GM19372 (cell line): ENCODE data around the gene ADCY7.
A peak's percentile ranks its signal among the peaks of the same experiment; 100 is the strongest.

ENCODE experiments used
- ATAC-seq: cut with Tn5 transposase; IDR thresholded peaks from one replicate; pipeline ENCODE4 v1.9.1; 2021; ENCODE audit warnings: mild to moderate bottlenecking, low read depth, moderate library complexity; ENCODE audit not compliant: unreplicated experiment

ADCY7 gene

DNA sequence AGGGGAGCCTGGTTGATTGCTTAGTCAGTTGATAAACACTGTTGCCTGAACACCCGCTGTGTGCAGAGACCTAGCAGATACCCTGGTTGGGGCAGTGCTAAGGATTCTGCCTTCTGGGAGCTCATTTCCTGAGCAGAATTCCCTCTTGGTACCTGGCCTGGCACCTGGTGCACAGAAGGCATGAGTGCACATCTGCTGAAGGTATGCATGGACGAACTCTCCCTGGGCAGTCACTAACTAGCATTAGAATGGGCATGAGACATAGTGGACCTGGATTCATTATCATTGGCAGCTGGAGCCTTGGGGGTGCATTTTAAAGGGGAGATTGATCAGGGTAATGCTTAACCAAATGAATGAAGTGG is 13.1 kb downstream of the ADCY7 start:
- ATAC-seq: no peak

DNA sequence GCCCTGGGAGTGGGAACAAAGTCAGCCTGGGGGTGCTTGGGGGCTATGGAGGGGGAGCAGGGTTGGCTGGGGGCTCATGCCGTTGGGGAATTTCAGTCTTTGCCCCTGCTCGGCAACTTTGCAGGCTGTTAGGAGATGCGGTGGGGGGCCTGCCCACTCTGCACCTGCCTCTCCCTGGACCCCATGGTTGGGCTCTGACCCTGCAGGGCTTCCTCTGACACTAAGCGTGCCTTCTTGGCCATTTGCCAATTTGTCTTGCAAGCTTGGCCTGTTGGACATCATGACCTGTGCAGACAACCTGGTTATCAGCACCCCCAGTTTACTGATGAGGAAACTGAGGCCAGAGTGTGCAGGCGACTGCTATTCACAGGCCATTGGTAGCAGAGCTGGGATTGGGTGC is 14.6 kb downstream of the ADCY7 start:
- no peak for ATAC-seq

DNA sequence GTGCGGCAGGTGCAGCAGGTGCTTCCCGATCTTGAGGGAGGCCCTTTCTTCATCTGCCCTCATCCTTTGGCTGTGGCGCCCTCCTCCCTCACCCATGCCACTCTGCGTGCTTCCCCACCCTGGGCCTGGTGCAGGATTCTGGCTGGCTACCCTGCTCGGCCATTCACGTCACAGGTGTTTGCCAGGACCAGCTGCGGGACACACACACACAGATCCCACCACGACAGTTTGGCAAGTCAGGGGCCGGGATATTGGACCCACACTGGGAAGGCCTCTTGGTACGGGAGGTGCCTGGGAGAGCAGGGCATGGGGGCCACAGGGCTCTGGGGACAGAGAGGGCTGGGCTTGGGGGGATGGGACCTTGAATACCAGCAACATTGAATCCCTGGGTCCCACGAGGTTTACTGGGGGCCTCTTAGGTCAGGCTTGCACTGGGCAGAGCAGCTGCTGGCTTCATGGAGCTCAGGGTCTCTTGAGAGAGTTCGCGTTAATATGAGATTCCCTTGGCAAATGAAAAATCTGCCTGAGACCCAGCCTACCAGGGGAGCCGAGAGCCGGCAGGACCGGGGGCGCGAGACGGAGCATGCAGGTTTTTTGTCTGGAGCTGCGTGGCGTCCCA is 15.1 kb downstream of the ADCY7 start:
- ATAC-seq: no peak

DNA sequence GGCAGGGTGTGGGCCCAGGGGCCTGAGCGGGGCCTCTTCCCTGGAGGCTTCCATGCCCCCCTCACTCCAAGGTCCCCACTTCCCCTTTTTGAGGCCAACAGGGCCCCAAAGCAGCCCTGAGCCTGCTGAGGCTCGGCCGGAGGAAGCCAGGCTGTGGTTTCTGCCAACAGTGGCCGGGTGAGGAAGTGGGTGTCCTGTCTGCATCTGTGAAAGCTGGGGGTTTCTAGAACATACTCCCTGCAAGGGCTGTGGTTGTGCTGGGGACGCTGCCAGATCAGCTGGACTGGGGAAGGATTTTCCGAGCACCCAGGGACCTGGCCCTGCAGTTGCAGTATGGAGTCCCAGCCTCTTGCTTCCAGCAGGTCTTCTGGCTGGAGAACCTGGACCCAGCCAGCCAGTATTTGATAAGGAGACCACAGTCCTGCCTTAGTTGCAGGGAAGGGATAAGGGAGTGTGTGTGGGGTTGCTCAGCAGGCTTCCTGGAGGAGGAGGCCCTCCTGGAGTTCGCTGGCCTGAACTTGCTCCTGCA is 15.7 kb downstream of the ADCY7 start:
- peak; percentile 86 for ATAC-seq

DNA sequence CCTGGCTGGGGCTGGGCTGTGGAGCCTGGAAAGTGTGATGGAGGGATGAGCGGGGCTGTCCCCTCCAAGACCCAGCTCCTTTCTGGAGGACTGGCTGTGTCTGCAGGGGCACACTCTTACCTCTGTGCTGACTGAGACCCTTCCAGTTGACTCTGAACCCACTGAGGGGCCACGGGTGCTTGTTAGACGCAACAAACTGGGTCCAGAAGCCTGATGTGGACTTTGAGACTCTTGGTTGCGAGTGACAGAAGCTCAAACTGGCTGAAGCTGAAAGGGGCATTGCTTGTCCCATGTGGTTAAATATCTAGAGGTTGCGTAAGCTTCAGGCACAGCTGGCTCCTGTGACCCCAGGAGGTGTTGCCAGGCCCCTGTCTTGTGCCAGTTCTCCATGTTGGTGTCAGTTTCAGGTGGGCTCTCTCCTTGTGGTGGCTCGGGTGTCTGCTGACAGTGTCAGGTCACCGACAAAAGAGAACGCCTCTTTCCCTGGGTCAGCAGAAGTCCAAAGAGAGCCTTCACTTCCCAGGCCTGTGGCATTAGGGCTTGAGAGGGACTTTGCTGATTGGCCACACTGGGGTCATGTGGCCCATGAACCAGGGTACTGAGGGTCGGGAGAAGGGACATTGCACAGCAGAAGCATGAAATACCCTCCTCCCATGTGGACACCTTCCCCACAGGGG is 16.7 kb downstream of the ADCY7 start:
- ATAC-seq: no peak

DNA sequence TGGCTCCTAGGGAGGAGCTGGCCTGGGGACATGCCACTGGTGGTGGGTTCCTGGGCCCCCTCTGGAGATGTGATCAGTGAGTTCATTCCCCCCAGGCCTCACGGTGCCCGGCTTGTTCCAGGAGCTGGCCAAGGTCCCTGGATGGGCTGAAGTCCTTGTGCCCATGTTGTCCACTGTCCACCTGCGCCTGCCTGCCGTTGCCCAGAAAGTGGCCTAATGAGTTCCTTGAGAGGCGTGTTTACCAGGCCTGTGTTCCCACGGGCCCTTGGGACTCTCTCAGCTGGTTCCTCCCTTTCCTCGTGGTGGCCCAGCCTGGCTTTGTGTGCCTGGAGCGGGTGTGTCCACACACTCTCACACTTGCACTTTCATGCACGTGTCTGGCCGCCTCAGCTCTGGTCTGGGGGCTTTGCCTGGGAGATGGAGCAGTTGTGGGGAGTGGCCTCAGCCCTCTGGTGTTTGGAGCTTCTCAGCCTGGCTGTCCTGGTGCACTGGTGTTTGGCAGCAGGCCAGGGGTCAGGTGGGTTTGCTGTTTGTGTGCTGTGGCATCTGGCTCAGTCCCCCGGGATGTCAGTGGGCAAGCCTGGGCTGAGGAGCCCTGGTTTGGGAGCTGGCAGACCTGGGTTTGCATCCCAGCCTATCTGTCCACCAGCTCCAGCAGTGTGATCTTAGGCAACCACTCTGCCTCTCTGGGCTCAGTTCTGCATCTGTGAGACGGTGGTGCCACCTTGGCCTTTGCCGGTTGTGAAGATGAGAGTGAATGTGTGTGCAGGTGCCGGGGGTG is 18.0 kb downstream of the ADCY7 start:
- no peak for ATAC-seq

DNA sequence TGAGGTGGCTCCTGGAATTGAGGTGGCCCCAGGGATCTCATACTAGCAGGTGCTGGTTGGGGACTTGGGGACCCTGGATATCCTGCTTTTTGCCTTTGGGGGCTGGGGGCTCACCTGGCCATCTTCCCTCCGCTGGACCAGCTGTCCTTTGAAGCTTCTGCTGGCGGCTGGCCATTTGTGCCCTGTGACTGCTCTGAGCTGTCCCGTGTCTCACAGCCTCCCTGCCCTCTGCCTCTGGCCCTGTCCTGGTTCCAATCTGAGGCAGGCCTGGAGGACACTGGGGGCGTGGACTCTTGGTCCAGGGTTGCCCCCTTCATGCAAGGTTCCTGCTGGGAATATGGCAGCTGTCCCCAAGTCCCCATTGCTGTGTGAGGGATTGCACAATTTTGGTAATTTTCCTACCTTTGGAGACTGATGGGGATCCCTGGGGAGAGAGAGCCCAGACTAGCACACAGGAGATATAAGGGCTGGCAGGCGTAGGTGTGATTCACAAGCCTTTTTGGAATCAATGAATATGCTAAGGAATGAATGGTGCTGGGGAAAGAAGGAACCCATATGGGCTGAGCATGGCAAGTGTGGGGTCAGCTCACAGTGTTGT is 19.2 kb downstream of the ADCY7 start:
- no peak for ATAC-seq

DNA sequence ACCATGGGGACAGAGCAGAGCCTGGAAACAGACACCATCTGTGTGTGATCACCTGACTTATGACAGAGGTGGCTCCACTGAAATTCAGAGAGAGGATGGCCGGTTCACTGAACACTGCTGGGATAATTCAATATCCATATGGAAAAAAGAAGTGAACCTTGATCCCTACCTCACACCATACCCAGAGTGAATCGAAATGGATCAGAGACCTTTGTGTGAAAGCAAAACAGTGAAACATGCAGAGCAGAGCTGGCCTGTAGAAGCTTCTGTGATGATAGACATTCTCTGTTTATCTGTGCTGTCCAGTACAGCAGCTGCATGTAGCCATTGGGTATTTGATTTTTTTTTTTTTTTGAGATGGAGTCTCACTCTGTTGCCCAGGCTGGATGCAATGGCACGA is 20.3 kb downstream of the ADCY7 start:
- no peak for ATAC-seq

DNA sequence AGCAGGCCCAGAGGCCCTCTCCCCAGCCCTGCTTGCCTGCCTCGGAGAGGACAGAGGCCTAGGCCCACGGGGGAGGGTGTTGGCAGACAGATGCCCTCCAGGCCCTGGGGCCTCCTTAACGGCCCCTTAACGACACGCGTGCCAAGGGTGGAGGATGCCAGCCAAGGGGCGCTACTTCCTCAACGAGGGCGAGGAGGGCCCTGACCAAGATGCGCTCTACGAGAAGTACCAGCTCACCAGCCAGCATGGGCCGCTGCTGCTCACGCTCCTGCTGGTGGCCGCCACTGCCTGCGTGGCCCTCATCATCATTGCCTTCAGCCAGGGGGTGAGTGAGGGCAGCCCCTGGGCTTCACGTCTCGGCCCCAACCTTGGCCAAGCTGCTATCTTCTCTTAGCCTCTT is 21.7 kb downstream of the ADCY7 start:
- ATAC-seq: no peak

DNA sequence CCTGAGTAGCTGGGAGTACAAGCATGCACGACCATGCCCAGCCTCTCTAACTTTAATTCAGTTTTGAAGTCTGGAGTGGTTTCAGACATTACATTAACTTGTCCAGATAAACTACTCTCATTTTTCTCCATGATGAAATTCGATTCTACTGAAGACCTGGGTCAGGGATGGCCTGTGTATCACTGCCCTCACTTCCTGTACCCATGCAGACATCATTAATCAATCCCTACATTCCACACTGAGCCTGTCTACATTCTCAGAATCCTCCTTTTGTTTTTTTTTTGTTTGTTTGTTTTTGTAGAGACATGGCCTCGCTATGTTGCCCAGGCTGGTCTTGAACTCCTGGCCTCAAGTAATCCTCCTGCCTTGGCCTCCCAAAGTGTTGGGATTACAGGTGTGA is 22.6 kb downstream of the ADCY7 start:
- ATAC-seq: no peak

DNA sequence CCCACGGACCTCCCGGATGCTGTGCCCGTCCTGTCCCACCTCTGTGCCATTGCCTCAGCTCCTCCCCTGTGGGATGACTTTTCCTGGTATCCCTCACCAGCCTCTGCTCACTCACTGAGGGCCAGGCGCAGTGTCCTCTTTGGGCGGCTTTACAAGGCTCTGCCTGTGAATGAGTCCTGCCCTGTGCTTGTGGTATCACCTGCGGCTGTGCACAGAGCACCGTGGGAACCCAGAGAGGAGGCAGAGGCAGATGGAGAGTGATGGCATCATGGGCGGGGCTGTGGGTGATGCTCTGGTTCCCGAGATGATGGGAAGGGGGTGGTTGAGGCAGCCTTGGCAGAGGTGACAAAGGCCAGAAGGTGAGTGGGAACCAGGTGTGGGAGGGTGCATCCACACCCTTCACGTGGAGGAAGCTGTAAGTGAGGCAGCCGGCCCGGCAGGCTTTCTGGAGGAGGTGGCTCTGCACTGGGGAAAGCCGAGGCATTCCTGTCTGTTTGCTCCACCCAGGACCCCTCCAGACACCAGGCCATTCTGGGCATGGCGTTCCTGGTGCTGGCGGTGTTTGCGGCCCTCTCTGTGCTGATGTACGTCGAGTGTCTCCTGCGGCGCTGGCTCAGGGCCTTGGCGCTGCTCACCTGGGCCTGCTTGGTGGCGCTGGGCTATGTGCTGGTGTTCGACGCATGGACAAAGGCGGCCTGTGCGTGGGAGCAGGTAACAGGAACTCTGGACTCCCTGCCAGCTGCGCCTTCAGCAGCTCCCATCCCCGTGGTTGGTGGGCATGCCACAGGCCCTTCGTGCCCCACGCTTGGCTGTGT is 23.8 kb downstream of the ADCY7 start:
- ATAC-seq: no peak

DNA sequence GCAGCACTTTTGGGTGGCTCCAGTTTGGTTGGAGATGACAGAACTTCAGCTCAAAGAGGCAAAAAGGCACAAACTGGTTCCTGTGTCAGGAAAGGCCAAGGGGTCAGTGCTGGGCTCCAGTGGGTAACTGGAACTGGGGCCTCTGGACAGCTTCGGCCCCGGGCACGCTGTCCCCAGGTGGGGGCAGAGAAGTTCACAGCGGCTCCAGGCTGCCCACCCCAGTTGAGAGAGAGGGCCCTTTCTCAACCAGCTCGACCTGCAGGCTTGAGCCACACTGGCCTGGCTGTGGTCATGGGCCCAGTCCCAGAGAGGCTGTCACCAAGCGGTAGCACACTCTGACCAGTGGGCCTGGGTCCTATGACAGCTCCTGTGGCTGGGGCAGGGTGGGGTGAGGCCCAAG is 24.5 kb downstream of the ADCY7 start:
- no peak for ATAC-seq

DNA sequence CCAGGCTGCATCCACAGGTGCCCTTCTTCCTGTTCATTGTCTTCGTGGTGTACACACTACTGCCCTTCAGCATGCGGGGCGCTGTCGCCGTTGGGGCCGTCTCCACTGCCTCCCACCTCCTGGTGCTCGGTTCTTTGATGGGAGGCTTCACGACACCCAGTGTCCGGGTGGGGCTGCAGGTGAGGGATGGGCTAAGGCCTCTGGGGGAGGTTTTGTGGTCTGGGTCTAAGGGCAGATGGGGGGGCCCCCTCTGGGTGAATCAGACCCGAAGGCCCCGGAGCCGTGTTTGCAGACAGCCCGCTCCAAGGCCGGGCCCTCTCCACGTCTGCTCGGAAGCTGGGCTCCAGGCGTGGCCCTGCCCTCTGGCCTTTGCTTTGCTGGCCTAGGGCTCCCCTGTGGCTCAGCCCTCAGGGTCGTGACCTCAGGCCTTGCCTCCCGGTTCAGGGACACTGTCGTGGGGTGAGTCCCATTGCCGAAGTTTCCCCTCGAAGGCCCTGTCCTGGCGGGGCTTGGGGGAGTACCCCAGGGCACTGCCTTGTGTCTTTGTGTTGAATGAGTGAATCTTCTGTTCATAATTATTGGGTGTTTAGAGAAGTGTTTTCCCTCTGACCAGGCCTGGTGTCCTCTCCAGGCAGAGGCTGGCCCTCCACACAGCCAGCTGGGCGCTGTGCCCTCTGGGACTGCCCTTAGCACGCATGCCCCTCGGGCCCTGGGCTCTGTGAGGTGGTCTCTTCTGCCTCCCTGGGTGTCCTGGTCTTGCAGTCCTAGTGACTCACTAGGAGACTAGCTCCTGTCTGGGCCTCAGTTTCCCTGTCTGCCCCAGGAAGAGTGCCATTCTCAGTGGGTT is 25.6 kb downstream of the ADCY7 start:
- no peak for ATAC-seq

DNA sequence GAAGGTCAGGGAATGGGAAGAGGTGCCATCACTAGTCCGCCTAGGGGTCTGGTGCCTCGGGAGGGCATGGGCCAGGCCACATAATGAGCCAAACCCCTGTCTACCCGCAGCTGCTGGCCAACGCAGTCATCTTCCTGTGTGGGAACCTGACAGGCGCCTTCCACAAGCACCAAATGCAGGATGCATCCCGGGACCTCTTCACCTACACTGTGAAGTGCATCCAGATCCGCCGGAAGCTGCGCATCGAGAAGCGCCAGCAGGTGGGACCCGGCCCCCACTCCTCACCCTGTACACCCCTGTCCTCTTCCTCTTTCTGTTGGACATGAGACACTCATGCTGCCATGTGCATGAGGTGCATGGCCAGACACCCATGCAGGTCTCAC is 26.2 kb downstream of the ADCY7 start:
- no peak for ATAC-seq

DNA sequence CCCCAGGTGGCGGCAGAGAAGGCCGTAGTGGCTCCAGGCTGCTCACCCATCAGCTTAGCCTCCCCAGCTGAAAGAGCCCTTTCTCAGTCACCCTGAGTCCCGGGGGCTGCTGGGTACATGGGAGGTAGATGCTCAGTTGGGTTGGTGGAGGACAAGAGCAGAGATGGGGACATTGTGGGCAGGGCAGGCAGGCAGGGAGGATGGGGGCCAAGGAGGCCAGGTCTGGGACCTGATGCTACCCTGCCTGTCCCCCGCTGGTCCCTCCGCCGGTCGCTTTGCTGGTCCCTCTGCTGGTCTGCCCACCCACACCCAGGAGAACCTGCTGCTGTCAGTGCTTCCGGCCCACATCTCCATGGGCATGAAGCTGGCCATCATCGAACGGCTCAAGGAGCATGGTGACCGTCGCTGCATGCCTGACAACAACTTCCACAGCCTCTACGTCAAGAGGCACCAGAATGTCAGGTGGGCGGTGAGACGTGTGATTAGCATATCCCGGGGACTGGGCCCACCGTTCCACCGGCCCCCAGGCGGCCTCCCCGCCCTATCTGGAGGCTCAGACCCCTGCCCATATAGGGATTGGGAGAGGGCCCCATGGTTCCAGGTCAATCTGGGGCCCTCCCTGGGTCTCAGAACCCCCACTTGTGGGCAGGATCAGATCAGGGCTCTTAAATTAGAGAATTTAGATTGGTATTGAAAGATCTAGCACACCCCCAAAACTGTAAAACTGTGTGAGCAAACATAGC is 26.9 kb downstream of the ADCY7 start:
- ATAC-seq: no peak

DNA sequence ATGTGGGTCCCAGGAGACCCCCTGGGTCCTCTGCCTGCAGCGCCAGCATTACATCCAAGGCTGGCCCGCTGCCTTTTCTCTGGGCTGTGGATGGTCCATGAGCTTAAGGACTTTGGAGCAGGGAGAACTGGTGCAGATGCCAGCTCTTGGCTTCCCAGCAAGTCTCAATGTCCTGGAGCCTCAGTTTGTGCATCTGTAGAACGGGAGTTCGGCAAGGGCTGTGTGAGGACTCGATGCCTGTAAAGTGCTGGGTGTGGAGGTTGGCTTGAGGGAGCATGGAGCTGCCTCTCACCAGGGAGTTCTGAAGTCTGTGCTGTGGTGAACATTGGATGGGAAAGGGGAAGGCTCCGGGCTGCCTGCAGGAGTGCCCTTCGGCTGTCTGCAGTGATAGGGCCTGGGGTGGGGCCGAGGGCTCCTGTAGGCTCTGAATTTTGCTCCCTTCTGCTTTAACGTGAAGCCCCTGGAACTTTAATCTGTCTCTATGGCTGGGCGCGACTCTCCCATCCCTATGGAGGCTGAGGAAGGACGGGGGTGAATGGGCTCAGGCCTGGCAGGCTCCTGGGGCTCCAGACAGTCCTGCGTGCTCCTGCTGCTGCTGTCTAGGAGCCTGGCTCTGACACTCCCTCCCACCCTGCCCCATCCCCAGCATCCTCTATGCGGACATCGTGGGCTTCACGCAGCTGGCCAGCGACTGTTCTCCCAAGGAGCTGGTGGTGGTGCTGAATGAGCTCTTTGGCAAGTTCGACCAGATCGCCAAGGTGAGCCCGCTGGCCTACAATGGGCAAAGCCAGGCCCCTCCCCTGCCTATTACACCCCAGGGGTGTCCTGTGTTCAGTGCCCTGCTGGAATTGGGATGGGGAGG is 27.9 kb downstream of the ADCY7 start:
- ATAC-seq: no peak

DNA sequence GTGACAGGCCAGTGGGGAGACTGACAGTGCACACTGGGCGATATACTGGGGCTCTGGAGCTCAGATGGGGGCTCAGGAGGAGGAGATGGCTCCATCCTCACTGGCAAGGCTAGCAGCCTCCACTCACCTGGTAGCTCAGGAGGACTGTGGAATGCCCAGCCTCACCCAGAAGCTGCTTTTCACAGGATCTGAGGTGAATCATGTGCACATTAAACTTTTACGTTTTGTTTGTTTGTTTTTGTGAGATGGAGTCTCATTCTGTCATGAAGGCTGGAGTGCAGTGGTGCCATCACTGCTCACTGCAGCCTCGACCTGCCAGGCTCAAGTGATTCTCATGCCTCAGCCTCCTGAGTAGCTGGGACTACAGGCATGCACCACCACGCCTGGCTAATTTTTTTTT is 28.6 kb downstream of the ADCY7 start:
- ATAC-seq: no peak

DNA sequence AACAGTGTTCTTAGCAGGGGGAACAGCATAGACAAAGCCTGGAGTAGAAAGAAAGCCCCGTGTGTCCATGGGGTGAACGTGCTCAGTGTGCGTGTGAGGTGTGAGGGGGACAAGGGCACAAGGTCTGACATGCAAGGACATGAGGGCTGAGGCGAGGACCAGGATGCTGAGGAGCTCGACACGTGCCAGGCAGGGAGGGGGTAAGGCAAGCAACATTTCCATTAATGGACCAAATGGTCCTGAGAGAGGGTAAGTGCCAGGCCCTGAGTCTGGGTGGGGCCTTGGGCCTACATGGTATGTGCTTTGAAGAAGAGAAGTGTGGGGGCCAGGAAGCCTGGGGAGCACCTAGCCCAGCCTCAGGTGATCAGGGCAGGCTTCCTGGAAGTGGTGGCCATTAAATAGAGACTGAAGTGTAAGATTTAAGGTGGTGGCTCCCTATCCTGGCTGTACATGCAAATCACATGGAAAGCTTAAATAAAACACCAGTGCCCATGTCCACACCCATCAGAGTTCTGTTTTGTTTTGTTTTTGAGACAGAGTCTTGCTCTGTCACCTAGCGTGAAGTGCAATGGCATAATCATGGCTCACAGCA is 29.3 kb downstream of the ADCY7 start:
- ATAC-seq: no peak
